HG03095 (cell line): ENCODE results near the gene CLIC5.

ENCODE experiments used
- ATAC-seq: cut with Tn5 transposase; IDR thresholded peaks from one replicate; pipeline ENCODE4 v1.9.1; 2021; ENCODE audit warnings: moderate library complexity; ENCODE audit not compliant: unreplicated experiment

The CLIC5 gene

DNA sequence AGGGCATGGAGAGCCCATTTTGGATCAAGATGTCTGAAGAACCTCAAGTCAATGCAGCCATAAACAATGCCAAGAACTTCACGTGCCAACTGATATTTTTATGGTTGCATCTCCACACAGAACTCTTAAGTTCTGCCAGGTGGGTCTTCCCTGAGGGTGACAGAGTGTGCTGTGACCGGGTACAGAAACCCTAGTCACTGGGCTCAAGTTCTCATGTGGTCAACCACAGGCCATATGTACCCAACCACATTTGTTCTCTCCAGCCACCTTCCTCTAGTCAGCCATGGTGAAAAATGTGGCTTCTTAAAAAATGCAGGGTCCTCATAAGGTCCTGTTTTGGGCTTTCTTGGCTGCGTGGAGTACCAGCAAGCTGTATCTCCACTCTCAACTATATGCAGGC, 48.9 kb downstream of the CLIC5 start:
- no peak for ATAC-seq

DNA sequence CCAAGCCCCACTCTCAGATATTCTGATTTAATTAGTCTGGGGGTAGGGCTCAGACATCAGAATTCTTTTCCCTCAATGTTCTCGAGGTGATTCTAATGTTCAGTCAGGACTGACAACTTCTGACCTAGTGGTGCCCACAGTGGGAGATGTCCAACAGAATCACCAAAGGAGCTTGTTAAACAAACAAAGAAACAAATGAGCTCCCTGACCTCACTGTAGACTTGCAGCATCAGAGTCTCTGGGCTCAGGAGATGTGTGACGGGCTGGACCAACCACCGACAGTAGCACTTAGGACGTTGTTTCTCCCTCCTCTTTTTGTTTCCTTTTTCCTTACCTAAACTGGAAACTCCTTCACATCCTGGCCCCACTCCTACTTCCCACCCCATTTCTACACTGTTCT, 49.3 kb downstream of the CLIC5 start:
- ATAC-seq, result no peak

- ATAC-seq, result no peak
These were observed 49.9 kb downstream of the CLIC5 start for GRCh38 chr6:45965792-45966191.

DNA sequence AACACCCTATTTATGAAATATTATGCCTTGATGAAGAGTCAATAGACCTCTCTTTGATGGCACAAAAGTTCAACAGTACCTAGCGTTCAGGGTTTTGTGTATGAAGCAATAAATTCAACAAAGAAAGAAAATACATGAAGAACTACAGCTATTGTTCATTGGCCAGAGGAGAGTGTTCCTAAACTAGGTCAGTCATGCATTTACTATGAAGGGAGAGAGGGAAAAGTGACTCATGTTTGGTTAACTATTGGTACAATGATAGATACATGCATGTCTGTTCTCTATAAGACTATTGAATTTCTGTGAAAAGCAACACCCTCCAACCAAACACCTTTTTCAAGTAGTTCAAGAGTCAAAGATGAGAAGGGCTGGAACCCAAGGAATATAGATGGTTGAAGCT, 50.7 kb downstream of the CLIC5 start:
- no peak for ATAC-seq

GRCh38 chr6:45964300-45964699, 51.4 kb downstream of the CLIC5 start:
- no peak for ATAC-seq

DNA sequence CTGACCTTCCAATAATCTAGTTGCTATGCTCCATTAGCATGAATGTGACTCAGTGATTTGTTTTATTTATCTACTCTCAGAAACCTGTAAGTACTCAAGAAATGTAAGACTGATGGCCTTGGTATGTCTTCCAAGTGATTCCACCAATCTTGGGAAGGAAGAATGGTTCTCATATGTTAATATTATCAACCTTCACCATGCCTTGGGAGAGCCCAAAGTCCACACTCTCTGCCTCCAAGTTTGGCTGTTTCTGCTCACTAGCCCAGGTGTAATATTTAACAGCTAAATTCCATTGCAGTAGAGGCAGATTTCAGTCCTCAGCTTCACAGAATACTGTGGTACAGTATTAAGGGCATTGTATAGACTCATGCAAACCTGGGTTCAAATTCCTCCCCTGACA, 51.8 kb downstream of the CLIC5 start:
- ATAC-seq, result no peak

DNA sequence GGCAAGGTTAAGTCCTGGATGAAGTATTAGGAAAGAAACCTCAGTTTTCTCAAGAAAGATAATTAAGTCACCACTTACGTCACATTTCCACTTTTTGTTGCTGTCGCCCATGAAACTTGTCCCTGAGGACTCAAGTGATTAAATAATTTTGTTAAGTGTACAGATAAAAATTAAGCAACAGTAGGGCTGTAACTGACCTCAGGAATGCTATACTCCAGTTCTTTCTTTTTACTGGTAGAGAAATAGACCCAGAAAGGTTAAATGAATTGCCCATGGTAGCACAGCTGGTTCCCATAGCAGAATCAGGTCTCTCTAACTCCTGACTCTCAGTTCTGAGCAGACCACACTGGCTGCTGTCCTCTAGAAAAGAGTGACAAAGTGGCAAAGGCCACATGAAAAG, 54.5 kb downstream of the CLIC5 start:
- no peak for ATAC-seq

DNA sequence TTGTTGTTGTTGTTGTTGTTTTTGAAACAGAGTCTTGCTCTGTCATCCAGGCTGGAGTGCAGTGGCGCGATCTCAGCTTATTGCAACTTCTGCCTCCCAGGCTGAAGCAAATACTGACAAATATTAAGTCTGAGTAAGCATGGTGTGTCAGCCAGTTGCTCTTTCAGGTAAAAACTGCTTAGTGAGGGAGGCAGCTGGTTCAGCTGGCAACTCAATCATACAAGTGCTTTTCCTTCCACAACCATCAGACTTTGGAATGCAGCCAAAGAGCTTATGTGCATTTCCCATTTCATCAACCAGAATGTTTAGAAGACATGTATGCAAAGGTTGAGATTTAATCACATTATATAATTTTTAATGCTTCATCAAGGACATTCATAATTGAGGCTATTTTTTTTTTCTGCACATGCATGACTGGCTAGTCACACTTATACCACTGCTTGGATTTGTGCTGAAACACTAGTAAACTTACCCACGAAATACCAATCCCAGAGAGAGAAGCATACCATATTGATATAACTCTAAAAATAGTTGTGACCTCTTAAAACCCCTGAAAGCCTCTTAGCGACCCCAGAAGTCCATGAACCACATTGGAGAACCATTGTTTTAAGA, 56.0 kb downstream of the CLIC5 start:
- ATAC-seq, result no peak

DNA sequence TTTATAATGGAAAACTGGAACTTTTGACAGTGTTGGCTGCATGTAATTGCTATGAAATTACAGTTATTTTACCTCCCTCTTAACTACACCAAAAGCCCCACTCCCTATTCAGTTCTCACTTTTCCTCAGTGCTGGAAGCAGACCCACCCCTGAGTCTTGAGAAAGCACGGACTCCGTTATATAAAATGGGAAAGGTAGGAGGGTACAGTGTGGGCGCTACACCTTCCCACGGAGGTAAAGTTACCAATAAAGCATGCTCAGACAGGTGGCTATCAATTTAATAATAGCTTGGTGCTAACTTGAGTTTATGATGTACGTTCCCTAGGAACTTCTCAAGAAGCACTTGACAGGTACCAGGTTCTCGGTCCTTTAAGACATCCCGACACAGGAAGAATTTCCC, 59.0 kb downstream of the CLIC5 start:
- ATAC-seq, result no peak

DNA sequence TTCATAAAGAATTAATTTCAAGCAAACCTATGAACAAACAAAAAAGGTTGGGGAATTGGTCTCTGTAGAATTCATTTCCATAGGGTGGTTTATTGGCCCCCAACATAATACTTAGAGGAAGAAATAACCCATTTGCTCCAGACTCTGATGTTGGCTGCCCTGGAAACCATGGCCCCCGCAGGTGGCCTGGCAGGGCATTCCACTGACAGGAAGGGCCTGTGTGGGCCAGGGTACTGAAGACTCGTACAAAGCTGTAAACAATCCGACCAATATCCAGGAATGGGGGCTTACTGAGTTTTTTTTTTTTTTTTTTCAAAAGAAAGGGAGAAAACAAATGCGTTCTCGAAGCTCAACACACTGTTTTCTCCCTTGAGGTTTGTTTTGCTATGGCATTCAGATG, 59.5 kb downstream of the CLIC5 start:
- no peak for ATAC-seq

GRCh38 chr6:45955597-45955996, 60.1 kb downstream of the CLIC5 start:
- ATAC-seq, result no peak

GRCh38 chr6:45952546-45952945, 63.1 kb downstream of the CLIC5 start:
- no peak for ATAC-seq

GRCh38 chr6:45952168-45952529, 63.5 kb downstream of the CLIC5 start:
- no peak for ATAC-seq

DNA sequence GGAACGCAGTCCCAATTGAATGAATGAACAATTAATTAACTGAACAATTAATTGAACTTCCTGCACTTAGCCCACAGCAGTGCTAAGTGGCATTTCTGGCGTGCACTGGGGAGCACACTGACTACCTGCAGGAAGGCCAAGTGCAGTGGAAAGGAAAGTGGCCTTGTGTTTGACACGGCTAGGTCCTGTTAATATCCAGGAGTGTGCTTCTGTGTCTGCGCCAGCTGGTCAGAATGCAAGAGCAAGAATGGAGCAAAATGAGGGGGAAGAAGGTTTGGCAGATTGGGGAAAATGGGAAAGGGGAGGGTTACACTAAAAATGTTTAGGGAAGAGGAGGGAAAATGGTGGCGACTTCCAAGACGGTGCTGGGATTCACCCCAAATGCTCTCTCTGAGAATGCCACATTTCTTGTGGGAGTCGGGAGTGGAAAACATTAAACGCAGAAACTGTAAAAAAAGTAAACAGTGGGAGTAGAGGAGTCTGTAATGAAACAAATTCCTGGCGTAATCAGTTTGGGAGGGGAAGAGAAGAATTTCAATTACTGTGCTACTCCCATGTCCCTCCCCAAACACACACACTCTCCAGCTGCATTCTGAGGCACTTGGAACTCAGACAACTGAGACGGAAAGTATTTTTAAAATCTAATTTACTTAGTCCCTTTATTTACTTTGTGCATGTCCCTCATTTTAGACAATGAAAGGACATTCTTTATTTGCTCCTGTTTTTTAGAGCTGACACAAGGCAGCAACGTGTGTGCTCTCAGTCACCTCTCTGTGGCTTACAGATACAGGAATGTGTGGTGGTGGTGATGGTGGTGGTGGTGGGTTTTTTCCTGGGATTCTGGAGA, 64.1 kb downstream of the CLIC5 start:
- ATAC-seq, result no peak

DNA sequence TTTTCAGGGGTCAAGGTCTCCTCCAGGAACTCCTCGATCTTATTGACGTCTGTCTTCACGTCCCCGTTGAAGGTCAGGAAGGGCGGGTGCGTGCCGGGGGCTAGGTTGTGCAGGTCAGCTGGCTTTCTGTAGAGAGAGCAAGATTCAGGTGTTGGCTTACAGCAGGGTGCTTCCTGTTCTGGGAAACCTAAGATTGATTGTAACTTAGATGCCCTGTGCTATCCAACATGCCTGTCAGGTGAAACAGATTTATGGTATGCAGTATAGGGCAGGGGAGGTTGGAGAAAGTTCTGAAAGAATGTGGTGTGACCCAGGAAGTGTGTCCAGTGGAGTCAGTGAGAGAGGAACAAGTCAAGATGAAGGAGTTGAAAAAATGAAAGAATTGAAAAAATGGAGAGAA, 66.4 kb downstream of the CLIC5 start:
- no peak for ATAC-seq

DNA sequence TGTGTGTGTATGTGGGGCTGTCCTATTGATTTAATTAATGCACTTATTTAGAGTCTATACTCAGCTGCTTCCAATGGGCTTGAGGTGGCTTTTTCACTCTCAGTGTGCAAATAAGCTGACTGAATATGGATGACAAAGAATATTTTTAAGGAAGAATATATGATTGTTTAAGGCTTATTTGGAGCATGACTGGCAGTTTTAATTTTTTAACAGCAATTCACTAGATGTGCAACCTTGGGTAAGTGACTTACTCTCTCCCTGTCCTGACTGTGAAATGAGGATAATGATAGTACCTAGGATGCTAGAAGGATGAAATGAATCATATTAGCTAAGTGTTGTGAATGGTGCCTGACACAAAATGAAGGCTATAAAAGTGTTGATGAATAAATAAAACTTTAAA, 67.9 kb downstream of the CLIC5 start:
- no peak for ATAC-seq

GRCh38 chr6:45946887-45947286, 68.8 kb downstream of the CLIC5 start:
- no peak for ATAC-seq

- no peak for ATAC-seq
These were observed 69.3 kb downstream of the CLIC5 start for GRCh38 chr6:45946352-45946751.

DNA sequence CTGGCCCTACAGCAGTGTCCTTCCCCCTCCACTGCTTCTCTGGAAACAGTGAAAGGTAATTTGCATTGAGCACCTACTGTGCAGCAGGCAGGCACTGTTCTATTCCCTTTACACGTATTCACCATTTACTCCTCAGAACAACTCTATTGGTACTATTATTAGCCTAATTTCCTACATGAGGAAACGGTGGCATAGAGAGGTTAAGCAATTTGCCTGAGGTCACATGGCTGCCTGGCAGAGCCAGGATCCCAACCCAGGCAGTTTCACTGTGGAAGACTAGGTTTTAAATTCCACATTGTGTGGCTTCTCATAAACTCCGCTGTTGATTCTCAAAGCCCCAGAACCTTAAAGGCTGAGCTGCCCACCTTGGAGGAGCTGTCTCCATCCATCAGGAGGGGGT, 72.7 kb downstream of the CLIC5 start:
- ATAC-seq, result no peak

DNA sequence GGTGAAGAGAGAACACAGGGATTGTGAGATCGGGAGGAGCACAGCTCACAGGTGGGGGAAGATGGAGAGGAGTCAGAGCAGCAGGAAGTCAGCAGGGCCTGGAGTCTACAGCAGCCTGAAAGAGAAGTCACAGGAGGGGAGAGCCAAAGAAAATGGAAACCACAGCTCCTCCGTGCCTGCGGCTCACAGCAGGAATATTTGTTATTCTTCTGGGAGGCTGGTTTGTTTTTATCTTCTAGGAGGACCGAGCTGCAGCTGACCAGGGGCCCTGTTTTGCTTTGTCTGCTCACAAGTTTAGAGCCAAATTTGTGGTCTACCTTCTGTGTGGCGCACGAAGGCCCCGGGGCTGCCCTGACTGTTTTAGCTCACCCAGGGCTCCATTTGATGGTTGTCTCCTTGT, 81.8 kb downstream of the CLIC5 start:
- no peak for ATAC-seq

- no peak for ATAC-seq
These were observed 84.4 kb downstream of the CLIC5 start for GRCh38 chr6:45931232-45931631.

DNA sequence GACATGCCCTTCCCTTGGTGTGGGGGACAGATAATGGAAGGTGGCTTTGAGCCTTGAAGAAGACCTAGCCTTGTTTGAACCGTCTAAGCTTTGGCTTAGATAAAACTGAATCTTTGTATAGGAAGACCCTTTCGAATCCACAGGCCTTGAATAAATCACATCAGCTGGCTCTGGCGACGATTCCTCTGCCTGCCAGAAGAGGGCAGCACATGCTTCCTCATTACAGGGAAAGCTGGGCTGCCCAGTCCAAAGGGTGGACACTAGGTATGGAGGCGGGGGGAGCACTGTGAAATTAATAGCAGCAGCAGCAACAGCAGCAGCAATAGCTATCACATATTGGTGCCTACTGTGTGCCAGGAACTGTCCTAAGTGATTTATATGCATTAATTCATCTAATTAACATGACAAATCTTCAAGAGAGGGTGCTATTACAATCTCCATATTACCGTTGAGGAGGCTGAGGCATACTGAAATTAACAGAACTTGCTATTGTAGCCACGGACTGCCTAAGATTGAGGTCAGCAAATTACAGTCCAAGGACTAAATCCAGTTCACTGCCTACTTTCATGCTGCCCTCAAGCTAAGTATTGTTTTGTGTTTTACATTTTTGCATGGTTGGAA, 85.1 kb downstream of the CLIC5 start:
- no peak for ATAC-seq
